Endodermal cell (in vitro differentiated cells): ENCODE measurements around the gene TBXT. TPM values are rescaled to one million over a fixed set of nuclear protein-coding genes. Genes with fewer than 3 reads are reported as not detected.

Experiments used
- DNase-seq: peaks from one replicate; pipeline ENCODE4 v3.0.0-alpha.2; 2017
- H3K27ac ChIP-seq: 2 replicates; pipeline ENCODE4 v1.5.1; 2013; ENCODE audit warnings: mild to moderate bottlenecking, low read depth, low read length, moderate library complexity
- H3K27me3 ChIP-seq: 2 replicates; pipeline ENCODE4 v1.6.1; 2013; ENCODE audit warnings: mild to moderate bottlenecking, low read length, moderate library complexity; ENCODE audit not compliant: insufficient read depth, control insufficient read depth, poor library complexity, severe bottlenecking
- H3K36me3 ChIP-seq: 2 replicates; pipeline ENCODE4 v1.7.0; 2013; ENCODE audit warnings: mild to moderate bottlenecking, low read length, moderate library complexity; ENCODE audit not compliant: control insufficient read depth, insufficient read depth
- H3K4me1 ChIP-seq: one replicate; pipeline ENCODE4 v1.7.0; 2013; ENCODE audit warnings: low read length; ENCODE audit not compliant: control insufficient read depth, insufficient read depth
- H3K4me3 ChIP-seq: 2 replicates; pipeline ENCODE4 v1.5.1; 2013; ENCODE audit warnings: mild to moderate bottlenecking, low read length, moderate library complexity
- H3K9ac ChIP-seq: 2 replicates; pipeline ENCODE4 v1.6.1; 2013; ENCODE audit warnings: mild to moderate bottlenecking, low read length, moderate library complexity; ENCODE audit not compliant: poor library complexity, severe bottlenecking; ENCODE audit errors: extremely low read depth
- H3K9me3 ChIP-seq: 2 replicates; pipeline ENCODE4 v1.6.1; 2013; ENCODE audit warnings: mild to moderate bottlenecking, low read length, moderate library complexity; ENCODE audit not compliant: control insufficient read depth
- H3K27ac Mint-ChIP-seq: 2 replicates; pipeline ENCODE4 v1.8.0; 2020; ENCODE audit warnings: mixed read lengths
- H3K27me3 Mint-ChIP-seq: 2 replicates; pipeline ENCODE4 v1.8.0; 2021; ENCODE audit warnings: mild to moderate bottlenecking, mixed read lengths; ENCODE audit not compliant: insufficient read depth
- H3K36me3 Mint-ChIP-seq: 2 replicates; pipeline ENCODE4 v1.8.0; 2020; ENCODE audit warnings: low read depth, mixed read lengths
- H3K4me1 Mint-ChIP-seq: 2 replicates; pipeline ENCODE4 v1.8.0; 2020; ENCODE audit warnings: mixed read lengths
- H3K4me3 Mint-ChIP-seq: 2 replicates; pipeline ENCODE4 v1.8.0; 2020; ENCODE audit warnings: mild to moderate bottlenecking, moderate library complexity, mixed read lengths
- H3K9me3 Mint-ChIP-seq: 2 replicates; pipeline ENCODE4 v1.8.0; 2020; ENCODE audit warnings: mild to moderate bottlenecking, mixed read lengths
- whole genome bisulfite sequencing, 2 experiments: methylation state at CpG; one replicate each; pipeline versions ENCODE4 v1.1.5 to v1.1.7; 2013; ENCODE audit warnings: missing lambda C conversion rate in 2 of 2, mixed read lengths in 1 of 2; ENCODE audit not compliant: insufficient coverage in 1 of 2, insufficient read length in 1 of 2; 5-methylcytosine and 5-hydroxymethylcytosine counted together
- total RNA-seq, 2 donors: library from RNA; stranded (reverse); fragmentation: NEBNext Ultra II Directional in 1 of 2; extraction: Animal tissue kit (Norgen Biotek cat#: 25700) in 1 of 2; gene quantifications; 2 replicates in 1 of 2; 3 replicates in 1 of 2; pipeline ENCODE4 v1.2.1, GENCODE V29; 2021
- TF ChIP-seq, protein P1 (sequence below): fragments of 200-600 bp; sonication (generic); conservative IDR thresholded peaks from 2 replicates; pipeline ENCODE4 v1.5.0; 2021; ENCODE audit warnings: antibody characterized with exemption, mild to moderate bottlenecking

The TBXT gene
- total RNA-seq, 2 donors from 2014 or later = 2.3 TPM

DNA sequence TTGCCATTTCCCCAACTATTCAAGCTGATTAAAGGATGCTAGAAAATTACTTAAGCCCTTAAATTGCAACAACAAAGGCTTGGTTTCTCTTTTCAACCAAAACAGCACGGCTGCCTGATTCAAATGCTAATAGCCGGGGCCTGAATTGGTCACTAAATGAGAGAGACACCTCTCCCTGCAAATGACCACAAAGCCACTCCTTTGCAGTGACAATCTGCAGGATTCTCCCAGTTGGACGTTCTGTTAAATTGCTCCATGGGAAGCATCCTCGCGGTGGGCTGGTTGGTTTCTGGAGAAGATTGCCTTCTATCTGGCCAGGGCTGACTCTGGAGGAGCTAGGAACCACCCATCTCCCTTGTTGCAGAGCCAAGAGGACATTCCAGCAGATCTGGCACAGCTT is 29.7 kb upstream of the TBXT start:
- Histone ChIP-seq H3K9ac (no peak overlapping the region), H3K4me3 (no peak overlapping the region), H3K4me1 (peaks cover 18% of the 10 kb centered on the region), H3K9me3 (no peaks in the 10 kb centered on the region), H3K27ac (no peak overlapping the region), H3K27me3 (peaks cover 6% of the 10 kb centered on the region), H3K36me3 (no peaks in the 10 kb centered on the region)
- peaks cover 36% of the 10 kb centered on the region for H3K4me1 Mint-ChIP-seq
- WGBS, 2 experiments = 34 to 37% methylated on average over 5 of the region's 5 CpGs
- no peaks in the 10 kb centered on the region for H3K9me3 Mint-ChIP-seq
- peaks cover 27% of the 10 kb centered on the region for H3K27me3 Mint-ChIP-seq
- no peak overlapping the region for H3K27ac Mint-ChIP-seq
- TF ChIP-seq, protein P1, sequence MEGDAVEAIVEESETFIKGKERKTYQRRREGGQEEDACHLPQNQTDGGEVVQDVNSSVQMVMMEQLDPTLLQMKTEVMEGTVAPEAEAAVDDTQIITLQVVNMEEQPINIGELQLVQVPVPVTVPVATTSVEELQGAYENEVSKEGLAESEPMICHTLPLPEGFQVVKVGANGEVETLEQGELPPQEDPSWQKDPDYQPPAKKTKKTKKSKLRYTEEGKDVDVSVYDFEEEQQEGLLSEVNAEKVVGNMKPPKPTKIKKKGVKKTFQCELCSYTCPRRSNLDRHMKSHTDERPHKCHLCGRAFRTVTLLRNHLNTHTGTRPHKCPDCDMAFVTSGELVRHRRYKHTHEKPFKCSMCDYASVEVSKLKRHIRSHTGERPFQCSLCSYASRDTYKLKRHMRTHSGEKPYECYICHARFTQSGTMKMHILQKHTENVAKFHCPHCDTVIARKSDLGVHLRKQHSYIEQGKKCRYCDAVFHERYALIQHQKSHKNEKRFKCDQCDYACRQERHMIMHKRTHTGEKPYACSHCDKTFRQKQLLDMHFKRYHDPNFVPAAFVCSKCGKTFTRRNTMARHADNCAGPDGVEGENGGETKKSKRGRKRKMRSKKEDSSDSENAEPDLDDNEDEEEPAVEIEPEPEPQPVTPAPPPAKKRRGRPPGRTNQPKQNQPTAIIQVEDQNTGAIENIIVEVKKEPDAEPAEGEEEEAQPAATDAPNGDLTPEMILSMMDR = no peak
- DNase-seq = peak; percentile 68
- no peaks in the 10 kb centered on the region for H3K36me3 Mint-ChIP-seq
- H3K4me3 Mint-ChIP-seq = no peak overlapping the region

DNA sequence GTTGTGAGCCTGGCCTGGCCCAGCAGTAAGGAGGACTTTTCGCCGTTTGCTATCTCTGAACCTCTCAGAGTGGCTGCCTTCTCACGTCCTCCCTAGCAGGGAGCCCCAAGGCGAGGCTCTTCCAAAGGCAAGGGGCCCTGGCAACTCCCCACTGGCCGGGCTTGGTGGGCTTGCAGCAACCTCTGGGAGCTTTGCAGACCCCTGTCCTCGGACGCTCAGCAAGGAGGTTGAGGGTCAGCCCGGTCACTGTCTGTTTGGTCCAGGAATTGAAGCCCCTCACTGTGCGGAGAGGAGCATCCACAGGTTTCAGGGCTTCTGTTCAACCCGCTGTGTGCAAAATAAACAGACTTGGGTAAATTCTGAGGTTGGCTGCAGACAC is 28.2 kb upstream of the TBXT start:
- H3K4me1 Mint-ChIP-seq = peaks cover 32% of the 10 kb centered on the region
- H3K4me3 ChIP-seq = no peak overlapping the region
- H3K9ac ChIP-seq = no peak overlapping the region
- WGBS, 2 experiments = 80 to 84% methylated on average over 9 to 10 of the region's 10 CpGs
- H3K36me3 ChIP-seq = no peaks in the 10 kb centered on the region
- H3K4me1 ChIP-seq = peaks cover 18% of the 10 kb centered on the region
- peaks cover 6% of the 10 kb centered on the region for H3K27me3 ChIP-seq
- no peak overlapping the region for H3K27ac Mint-ChIP-seq
- H3K27ac ChIP-seq = no peak overlapping the region
- no peaks in the 10 kb centered on the region for H3K9me3 Mint-ChIP-seq
- H3K36me3 Mint-ChIP-seq = no peaks in the 10 kb centered on the region
- TF ChIP-seq, protein P1 = no peak
- no peaks in the 10 kb centered on the region for H3K9me3 ChIP-seq
- no peak for DNase-seq
- peaks cover 20% of the 10 kb centered on the region for H3K27me3 Mint-ChIP-seq
- H3K4me3 Mint-ChIP-seq = no peak overlapping the region

DNA sequence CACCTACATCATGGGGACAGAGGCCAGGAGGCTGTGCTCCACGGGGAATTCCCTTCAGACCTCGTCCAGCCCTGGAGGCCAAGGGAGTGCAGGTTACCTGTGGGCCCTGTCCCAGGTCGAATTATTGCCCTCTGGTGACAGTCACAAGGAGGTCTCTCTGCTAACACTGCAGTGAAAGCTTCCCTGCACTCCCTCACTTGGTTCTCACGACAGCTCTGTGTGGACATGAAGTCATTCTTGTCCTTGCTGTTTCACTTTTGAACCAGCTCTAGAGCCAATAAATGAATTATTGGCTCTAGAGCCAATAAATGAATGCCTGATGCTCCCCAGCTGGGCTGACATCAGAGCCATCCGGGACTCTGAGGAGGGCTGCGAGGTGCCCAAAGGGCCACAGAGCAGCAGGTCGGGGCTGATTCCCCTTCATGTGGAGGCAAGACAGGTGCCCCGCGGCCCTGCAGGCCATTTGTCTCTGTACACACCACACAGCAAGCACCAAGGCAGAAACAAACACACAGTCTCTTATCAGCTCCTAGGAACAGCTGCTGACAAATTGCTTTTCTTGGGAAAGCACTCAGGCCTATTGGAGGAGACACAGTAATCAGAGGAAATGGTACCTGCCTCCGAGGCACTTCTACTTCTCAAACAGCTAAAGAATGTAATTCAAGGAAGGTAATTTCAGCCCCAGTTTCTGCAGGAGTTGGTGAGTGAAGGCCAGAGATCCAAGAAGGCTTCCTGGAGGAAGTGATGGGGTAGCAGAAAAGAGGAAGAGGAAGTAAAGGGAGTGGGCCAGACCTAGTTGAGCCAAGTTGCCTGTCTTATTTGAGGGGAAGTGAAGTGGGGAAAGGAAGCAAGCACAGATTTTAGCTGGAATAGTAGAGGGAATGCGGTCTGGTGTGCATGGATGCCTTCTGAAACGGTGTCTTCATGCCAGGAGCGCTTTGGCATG is 27.5 kb upstream of the TBXT start:
- DNase-seq = peak; percentile 67
- Mint-ChIP-seq H3K36me3 (no peaks in the 10 kb centered on the region), H3K9me3 (no peaks in the 10 kb centered on the region), H3K27ac (peak overlapping the region; percentile 50), H3K4me3 (no peak overlapping the region), H3K4me1 (peaks cover 32% of the 10 kb centered on the region), H3K27me3 (peaks cover 17% of the 10 kb centered on the region)
- Histone ChIP-seq H3K27me3 (peaks cover 6% of the 10 kb centered on the region), H3K4me3 (no peak overlapping the region), H3K4me1 (peaks cover 18% of the 10 kb centered on the region), H3K27ac (no peak overlapping the region), H3K36me3 (no peaks in the 10 kb centered on the region), H3K9me3 (no peaks in the 10 kb centered on the region), H3K9ac (no peak overlapping the region)
- WGBS, 2 experiments = 63 to 78% methylated on average over 10 to 13 of the region's 13 CpGs
- TF ChIP-seq, protein P1 = no peak
